ENCODE measurements around the gene RABGAP1.

DNA sequence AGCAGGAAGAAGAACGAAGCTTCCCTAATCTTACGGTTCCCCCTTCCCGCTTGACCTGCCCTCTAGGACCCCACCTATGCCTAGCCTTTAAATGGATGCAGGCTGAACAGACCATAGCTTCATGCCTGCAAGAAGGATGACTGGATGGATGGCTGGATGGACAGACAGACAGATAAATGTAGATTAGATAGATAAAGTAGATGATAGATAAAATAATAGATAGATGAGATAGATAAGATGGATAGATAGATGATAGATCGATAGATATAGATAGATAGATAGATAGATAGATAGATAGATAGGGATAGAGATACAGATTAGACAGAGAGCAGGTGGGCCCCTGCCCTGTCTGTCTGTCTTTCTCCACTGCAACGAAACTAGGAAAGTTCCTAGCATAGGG lies 164.7 kb downstream of the RABGAP1 start:
- TF ChIP-seq, protein P1, sequence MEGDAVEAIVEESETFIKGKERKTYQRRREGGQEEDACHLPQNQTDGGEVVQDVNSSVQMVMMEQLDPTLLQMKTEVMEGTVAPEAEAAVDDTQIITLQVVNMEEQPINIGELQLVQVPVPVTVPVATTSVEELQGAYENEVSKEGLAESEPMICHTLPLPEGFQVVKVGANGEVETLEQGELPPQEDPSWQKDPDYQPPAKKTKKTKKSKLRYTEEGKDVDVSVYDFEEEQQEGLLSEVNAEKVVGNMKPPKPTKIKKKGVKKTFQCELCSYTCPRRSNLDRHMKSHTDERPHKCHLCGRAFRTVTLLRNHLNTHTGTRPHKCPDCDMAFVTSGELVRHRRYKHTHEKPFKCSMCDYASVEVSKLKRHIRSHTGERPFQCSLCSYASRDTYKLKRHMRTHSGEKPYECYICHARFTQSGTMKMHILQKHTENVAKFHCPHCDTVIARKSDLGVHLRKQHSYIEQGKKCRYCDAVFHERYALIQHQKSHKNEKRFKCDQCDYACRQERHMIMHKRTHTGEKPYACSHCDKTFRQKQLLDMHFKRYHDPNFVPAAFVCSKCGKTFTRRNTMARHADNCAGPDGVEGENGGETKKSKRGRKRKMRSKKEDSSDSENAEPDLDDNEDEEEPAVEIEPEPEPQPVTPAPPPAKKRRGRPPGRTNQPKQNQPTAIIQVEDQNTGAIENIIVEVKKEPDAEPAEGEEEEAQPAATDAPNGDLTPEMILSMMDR (IDR thresholded peaks at IDR 0.05), result no peak
- no peak for TF ChIP-seq POLR2A (IDR thresholded peaks at IDR 0.05)

Measured in testis (tissue), 2 donors.